ENCODE results near the gene SETSIP. TPM values are rescaled to one million over a fixed set of nuclear protein-coding genes. Genes with fewer than 3 reads are reported as not detected.

SETSIP gene
- total RNA-seq, 1 experiment from 2014 or later = not detected

GRCh38 chr1:92045766-92046495 lies 29.3 kb downstream of the SETSIP start:
- Mint-ChIP-seq H3K27ac (ENCODE audit: unreplicated experiment) (no peak overlapping the region), H3K36me3 (ENCODE audit: insufficient read depth, unreplicated experiment) (no peaks in the 10 kb centered on the region), H3K27me3 (ENCODE audit: insufficient read depth, unreplicated experiment) (no peaks in the 10 kb centered on the region), H3K4me1 (ENCODE audit: low read depth, unreplicated experiment) (no peaks in the 10 kb centered on the region), H3K4me3 (ENCODE audit: unreplicated experiment) (no peak overlapping the region), H3K9me3 (ENCODE audit: unreplicated experiment) (no peaks in the 10 kb centered on the region)
- Histone ChIP-seq H3K4me1 (no peaks in the 10 kb centered on the region), H3K36me3 (ENCODE audit: control insufficient read depth, insufficient read depth, low read length) (no peaks in the 10 kb centered on the region), H3K4me3 (ENCODE audit: low read depth, low read length) (no peak overlapping the region), H3K9me3 (no peaks in the 10 kb centered on the region), H3K27me3 (replicated peaks; ENCODE audit: control insufficient read depth, insufficient read depth, low read length) (no peaks in the 10 kb centered on the region)
- TF ChIP-seq, protein P1, sequence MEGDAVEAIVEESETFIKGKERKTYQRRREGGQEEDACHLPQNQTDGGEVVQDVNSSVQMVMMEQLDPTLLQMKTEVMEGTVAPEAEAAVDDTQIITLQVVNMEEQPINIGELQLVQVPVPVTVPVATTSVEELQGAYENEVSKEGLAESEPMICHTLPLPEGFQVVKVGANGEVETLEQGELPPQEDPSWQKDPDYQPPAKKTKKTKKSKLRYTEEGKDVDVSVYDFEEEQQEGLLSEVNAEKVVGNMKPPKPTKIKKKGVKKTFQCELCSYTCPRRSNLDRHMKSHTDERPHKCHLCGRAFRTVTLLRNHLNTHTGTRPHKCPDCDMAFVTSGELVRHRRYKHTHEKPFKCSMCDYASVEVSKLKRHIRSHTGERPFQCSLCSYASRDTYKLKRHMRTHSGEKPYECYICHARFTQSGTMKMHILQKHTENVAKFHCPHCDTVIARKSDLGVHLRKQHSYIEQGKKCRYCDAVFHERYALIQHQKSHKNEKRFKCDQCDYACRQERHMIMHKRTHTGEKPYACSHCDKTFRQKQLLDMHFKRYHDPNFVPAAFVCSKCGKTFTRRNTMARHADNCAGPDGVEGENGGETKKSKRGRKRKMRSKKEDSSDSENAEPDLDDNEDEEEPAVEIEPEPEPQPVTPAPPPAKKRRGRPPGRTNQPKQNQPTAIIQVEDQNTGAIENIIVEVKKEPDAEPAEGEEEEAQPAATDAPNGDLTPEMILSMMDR (IDR thresholded peaks at IDR 0.05; ENCODE audit: insufficient read depth in 1 of 2, low read depth in 1 of 2, low read length in 1 of 2, severe bottlenecking in 1 of 2, unreplicated experiment in 1 of 2) = no peak
- BruUV-seq (replicated peaks) = no TSS peak
- intact Hi-C loops (cut with micrococcal nuclease; ENCODE audit: unreplicated experiment) = no loop called here
- ChIA-PET POLR2A (no interaction called here), CTCF (no interaction called here)
- DNase-seq = no peak

DNA sequence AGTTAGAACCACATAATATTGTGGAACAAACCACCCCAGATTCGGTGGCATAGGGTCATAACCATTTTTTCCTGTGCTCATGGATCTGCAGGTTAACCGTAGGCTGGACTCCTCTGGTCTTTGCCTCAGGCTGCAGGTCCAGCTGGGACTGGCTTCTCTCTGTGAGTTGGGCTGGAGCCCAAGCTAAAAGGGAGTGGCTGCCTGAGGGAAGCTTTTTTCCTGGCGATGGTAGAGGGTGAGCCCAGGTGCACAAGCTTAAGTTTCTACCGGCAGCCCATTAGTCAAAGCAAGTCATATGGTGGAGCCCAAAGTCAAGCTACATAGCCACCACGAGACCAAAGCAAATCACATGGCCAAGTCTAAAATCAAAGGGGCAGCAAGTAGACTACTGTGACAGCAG lies 31.6 kb downstream of the SETSIP start:
- TF ChIP-seq, protein P1 (IDR thresholded peaks at IDR 0.05; ENCODE audit: insufficient read depth in 1 of 2, low read depth in 1 of 2, low read length in 1 of 2, severe bottlenecking in 1 of 2, unreplicated experiment in 1 of 2) = no peak
- H3K4me3 Mint-ChIP-seq (ENCODE audit: unreplicated experiment) = no peak overlapping the region
- no peaks in the 10 kb centered on the region for H3K27me3 Mint-ChIP-seq (ENCODE audit: insufficient read depth, unreplicated experiment)
- Histone ChIP-seq H3K4me3 (ENCODE audit: low read depth, low read length) (no peak overlapping the region), H3K9me3 (no peaks in the 10 kb centered on the region), H3K36me3 (ENCODE audit: control insufficient read depth, insufficient read depth, low read length) (no peaks in the 10 kb centered on the region), H3K4me1 (peaks cover 7% of the 10 kb centered on the region; the same call in 1 of the 2 replicates), H3K27me3 (replicated peaks; ENCODE audit: control insufficient read depth, insufficient read depth, low read length) (no peaks in the 10 kb centered on the region)
- H3K27ac Mint-ChIP-seq (ENCODE audit: unreplicated experiment) = no peak overlapping the region
- ChIA-PET CTCF (no interaction called here), POLR2A (no interaction called here)
- BruUV-seq (replicated peaks) = no TSS peak
- H3K9me3 Mint-ChIP-seq (ENCODE audit: unreplicated experiment) = no peaks in the 10 kb centered on the region
- DNase-seq = no peak
- peaks cover under 1% of the 10 kb centered on the region for H3K4me1 Mint-ChIP-seq (ENCODE audit: low read depth, unreplicated experiment)
- intact Hi-C loops (cut with micrococcal nuclease; ENCODE audit: unreplicated experiment) = no loop called here
- no peaks in the 10 kb centered on the region for H3K36me3 Mint-ChIP-seq (ENCODE audit: insufficient read depth, unreplicated experiment)

DNA sequence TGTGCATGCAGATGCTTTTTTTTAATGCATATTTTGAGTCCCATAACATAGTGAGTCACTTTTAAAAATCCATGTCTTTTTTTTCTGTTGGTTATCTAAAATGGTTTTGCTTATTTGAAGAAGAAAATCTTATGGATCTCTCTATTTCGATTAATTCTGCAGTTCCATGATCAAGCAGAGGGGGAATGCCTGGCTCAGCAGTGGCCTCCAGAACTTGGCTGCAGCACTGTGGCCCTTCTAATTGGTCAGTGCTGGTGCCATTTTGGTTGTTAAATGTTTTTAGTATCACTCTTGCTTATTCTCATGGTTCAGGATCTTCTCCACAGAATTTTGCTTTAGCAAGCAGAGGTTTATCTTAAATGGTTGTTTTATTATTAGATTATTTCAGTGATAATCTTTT lies 34.2 kb downstream of the SETSIP start:
- Histone ChIP-seq H3K4me1 (peaks cover 13% of the 10 kb centered on the region; the same call in 1 of the 2 replicates), H3K9me3 (no peaks in the 10 kb centered on the region), H3K27me3 (replicated peaks; ENCODE audit: control insufficient read depth, insufficient read depth, low read length) (no peaks in the 10 kb centered on the region), H3K36me3 (ENCODE audit: control insufficient read depth, insufficient read depth, low read length) (no peaks in the 10 kb centered on the region), H3K4me3 (ENCODE audit: low read depth, low read length) (no peak overlapping the region)
- POLR2A ChIA-PET = no interaction called here
- no peaks in the 10 kb centered on the region for H3K9me3 Mint-ChIP-seq (ENCODE audit: unreplicated experiment)
- no peak for DNase-seq
- no peak overlapping the region for H3K4me3 Mint-ChIP-seq (ENCODE audit: unreplicated experiment)
- intact Hi-C loops (cut with micrococcal nuclease; ENCODE audit: unreplicated experiment) = no loop called here
- H3K4me1 Mint-ChIP-seq (ENCODE audit: low read depth, unreplicated experiment) = peaks cover 6% of the 10 kb centered on the region
- no peaks in the 10 kb centered on the region for H3K27me3 Mint-ChIP-seq (ENCODE audit: insufficient read depth, unreplicated experiment)
- CTCF ChIA-PET = no interaction called here
- no peak overlapping the region for H3K27ac Mint-ChIP-seq (ENCODE audit: unreplicated experiment)
- TF ChIP-seq, protein P1 (IDR thresholded peaks at IDR 0.05; ENCODE audit: insufficient read depth in 1 of 2, low read depth in 1 of 2, low read length in 1 of 2, severe bottlenecking in 1 of 2, unreplicated experiment in 1 of 2) = no peak
- no peaks in the 10 kb centered on the region for H3K36me3 Mint-ChIP-seq (ENCODE audit: insufficient read depth, unreplicated experiment)
- no TSS peak for BruUV-seq (replicated peaks)
